ENCODE results near the gene UMODL1.
"Not testable (repeated sequence)": the region's sequence is repeated elsewhere in the genome, so short reads cannot be mapped to it uniquely, and the experiment has no call there.

The UMODL1 gene

DNA sequence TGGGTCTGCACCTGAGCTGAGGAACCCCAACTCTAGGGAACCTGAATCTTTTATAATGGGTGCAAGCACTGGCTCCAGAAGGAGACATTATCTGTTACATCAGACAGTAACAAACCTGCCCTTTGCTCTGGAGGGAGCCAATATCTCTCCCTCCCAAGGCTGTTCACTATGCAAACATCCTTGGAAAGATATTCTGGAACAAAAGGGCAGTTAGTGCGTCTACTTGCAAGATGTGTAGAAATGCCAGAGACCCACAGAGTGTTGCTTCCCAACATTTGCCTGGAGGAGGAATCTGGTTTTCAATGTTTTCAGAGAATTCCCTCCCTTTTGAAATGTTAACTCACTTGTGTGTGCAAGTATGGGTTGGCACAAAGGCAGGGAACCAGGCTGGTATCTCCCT is 31.9 kb downstream of the UMODL1 start:
- DNase-seq = no peak

DNA sequence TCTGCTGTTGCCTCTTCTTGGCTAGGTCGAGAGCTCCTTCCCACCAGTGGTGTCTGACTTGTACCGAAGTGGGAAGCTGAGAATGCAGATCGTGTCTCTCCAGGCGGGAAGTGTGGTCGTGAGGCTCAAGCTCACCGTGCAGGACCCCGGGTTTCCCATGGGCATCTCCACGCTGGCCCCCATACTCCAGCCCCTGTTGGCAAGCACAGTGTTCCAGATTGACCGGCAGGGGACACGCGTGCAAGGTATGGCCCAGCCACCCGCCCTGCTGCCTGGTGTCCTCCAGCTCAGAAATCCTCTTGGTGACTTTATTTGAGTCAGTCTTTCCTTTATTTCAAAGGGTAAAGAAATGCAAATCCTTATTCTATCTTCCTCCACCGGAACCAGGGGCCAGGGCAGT is 32.7 kb downstream of the UMODL1 start:
- no peak for DNase-seq

DNA sequence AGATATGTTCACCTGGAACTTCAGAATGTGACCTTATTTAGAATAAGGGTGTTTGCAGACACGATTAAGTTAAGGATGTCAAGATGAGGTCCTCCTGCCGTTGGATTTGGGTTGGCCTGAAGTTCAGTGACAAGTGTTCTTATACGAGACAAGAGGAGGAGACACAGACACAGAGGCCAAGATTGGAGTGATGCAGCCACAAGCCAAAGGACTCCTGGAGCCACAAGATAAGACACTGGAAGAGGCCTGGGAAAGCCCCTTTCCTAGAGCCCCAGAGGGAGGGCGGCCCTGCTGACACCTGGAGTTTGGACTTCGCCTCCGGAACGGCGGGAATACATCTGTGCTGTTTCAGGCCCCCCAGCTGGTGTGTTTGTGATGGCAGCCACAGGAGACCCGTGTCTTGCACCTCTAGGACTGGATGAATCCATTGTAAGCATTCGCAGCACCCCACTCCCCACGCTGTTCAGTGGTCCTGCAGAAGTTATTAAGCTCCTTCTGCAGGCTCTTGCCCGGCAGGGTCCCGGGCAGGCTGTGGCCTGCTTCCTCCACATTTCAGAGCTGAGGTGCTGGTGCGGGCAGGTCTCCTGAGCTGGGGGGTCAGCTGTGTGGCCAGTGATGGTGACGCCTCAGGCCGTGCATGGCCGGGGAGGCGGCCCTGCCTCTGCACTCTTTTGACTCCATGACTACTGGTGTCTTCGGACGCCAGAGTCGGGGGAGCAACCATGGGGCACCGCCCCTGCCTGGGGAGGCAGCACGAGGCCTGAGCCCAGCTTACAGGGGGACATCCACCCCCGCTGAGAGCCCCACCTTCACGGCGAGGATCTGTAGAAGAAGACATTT is 34.6 kb downstream of the UMODL1 start:
- no peak for DNase-seq

DNA sequence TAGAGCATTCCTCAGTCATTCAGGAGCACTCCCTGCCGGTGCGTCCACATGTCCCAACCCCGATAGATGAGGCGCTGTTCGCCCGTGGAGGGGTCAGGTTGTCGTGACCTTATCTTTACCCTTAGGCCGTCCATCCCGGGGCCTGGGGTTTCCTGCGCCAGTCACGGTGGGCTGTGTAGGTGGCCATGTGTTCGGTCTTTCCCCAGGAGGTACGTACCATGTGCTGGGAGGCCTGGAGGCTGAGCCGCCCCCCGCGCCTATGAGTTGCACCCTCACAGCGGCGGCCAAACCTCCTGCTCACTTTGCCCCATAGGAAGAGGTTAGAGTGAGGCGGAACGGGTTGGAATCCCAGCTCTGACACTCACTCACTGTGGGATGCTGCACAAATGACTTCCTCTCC is 35.3 kb downstream of the UMODL1 start:
- DNase-seq = no peak

DNA sequence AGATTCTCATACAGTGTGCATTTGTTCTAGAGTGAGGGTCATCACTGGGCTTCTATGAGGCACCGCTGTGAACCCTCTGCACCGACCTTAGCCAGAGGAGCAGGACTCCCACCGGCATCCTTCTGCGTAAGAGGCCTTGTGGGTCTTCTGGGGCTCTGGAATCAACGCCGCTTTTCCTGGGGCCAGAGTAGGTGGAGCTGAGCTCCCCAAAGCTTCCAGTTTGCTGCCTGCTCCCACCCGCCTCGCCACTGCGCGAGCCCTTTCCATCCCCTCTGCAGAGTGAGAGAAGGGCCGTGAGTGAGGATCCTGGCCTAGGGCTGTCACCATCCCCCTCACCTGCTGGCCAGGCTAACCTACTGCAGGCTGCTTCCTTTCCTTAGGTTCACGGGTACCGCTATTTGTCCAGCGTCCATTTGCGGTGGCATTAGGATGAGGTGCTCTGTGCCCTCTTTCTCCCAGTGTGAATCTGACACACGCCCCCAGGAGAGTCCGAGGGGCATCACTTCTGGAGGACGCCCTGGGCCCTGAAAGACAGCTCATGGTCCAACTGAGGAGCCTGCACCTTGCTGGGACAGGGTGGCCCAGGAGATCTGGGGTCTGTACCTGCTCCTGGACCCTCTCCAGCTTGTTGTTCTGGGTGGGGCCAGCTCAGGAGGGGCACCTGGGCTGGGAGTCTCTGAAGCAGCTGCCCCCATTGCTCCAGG is 36.2 kb downstream of the UMODL1 start:
- no peak for DNase-seq

DNA sequence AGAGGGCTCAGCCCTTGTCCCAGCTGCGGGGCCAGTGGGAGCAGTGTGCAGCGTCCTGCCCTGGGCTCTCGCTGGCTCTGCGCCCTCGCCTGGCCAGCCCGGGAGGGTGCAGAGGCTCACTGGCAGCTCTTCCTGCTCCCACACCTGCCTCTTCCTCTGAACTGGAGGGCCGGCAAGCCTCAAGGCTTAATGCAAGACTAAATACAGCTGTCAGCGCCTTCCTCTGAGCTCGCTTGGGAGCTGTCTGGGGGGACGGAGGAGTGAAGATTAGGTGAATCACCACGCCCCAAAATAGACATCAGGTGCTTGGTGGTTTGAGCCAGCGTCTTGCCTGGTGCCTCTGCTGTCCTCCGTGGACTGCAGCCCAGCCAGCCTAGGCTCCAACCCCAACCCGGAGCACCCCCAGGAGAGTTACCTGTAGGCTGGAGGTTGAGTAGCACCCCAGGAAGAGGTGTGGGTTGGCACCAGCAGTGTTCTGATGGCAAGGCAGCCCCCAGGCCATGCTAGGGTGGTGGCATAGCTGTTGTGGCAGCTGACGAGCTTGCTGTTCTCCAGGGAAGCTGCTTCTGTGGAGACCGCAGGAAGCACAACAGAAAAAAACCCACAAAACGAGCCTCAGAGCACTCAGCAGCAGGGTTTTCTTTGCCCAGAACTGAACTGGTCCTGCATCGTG is 36.9 kb downstream of the UMODL1 start:
- peak; percentile 59 for DNase-seq

DNA sequence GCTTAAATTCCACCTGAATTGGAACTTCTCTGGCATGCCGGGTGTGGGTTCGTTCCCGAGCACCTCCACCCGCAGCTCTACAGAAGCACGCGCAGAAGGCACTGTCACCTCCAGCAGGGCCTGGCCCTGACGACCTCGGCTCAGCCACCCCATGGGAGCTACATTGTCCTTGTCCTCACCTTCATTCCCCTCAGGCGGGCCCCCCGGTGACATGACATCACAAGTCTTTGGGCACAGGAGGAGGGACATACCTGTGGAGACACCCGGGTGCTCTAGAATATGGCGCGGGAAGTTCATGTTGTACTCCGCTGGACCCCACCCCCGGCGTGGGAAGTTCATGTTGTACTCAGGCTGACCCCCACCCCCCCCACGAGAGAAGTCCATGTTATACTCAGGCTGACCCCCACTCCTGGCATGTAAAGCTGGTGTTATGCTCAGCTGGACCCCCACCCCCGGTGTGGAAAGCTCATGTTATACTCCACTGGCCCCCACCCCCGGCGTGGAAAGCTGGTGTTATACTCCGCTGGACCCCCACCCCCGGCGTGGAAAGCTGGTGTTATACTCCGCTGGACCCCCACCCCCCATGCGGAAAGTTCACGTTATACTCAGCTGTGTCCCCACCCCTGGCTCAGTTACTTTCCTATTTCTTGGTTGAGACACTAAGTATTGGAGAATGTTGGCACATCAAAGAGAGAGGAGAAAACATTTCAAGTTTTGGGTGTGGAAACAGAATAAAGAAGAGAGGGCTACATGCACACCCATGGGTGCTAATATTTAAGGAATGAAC is 37.6 kb downstream of the UMODL1 start:
- no peak for DNase-seq

DNA sequence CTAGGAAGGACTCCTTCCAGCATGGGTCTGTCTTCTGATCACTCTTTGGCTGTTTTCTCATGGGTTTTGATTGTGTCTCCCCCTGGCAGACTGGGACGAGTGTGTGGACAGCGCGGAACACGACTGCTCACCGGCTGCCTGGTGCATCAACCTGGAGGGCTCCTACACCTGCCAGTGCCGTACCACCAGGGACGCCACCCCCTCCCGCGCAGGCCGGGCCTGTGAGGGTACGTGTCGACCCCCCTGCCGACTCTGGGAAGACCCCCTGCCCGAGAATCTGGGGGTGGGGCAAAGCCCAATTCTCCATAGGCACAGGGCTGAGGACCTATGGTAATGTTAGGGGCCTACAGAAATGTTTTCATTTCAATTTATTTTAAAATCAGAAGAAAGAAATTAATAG is 38.4 kb downstream of the UMODL1 start:
- no peak for DNase-seq

DNA sequence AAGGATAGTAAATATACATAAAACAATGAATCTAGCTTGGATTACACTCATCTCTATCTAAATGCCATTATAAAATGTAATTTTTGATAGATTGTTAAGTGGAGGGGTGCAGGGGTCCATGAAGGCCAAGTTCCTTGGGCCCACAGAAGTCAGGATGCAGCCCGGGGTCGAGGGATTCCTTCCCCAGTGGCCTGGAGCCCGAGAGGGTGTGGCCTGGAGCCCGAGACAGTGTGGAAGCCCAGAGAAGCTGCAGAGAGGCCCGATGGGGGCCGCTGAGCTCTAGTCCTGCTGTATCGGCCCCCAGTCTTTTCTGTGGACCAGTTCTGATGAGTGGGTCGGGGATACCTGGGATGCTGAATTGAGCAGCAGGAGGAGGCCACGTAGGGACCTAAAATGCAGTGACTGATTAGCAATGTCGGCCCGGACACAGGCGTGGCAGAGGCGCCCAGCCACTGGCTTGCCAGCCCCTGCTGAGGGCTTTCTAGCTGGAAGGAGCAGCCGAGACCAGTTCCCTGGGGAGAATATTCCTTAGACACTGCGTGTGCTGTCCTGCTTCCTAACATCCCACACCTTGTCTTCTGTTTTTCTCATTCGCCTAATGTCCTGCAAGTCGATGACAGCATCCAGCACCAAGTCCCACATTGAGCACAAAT is 38.9 kb downstream of the UMODL1 start:
- no peak for DNase-seq

DNA sequence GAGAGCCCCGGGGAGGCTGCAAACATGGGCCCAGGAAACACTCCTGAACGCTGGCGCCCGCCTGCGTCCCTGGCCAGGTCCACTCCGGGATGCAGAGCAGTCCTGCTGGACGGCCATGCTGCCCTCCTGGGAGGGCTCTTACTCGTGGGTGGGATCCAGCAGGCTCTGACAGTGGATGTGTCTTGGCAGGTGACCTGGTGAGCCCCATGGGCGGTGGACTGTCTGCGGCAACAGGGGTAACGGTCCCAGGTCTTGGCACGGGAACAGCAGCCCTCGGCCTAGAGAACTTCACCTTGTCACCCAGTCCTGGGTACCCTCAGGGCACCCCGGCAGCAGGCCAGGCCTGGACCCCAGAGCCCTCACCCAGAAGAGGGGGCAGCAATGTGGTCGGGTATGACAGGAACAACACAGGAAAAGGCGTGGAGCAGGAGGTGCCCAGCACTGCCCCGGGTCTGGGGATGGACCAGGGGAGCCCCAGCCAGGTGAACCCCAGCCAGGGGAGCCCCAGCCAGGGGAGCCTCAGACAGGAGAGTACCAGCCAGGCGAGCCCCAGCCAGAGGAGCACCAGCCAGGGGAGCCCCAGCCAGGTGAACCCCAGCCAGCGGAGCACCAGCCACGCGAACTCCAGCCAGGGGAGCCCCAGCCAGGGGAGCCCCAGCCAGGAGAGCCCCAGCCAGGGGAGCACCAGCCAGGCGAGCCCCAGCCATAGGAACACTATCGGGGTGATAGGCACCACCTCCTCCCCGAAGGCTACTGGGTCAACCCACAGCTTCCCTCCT is 39.8 kb downstream of the UMODL1 start:
- no peak for DNase-seq

DNA sequence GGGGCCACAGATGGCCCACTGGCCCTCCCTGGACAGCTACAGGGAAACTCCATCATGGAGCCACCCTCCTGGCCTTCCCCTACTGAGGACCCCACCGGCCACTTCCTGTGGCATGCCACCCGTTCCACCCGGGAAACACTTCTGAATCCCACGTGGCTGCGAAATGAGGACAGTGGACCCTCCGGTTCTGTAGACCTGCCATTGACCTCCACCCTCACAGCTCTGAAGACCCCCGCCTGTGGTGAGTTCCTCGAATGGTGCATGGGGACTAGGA is 40.3 kb downstream of the UMODL1 start:
- DNase-seq = no peak

DNA sequence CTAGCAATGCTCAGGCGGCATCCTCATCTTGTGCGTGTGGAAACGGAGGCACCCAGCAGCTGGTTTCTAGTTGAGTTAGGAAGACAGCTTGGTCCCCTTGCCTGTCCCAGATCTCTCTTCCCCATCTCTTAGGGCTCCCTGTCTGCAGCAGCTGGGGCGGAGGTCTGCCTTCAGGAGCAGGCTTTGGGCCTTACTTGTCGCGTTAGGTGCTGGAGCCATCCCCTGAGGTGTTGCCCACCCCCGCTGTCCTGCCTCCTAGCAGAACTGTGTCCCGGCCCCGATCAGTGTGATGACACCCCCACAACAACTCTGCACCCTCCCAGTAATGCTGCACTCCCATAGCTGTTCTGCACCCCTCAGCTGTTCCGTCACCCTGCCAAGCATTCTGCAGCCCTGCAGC is 40.7 kb downstream of the UMODL1 start:
- DNase-seq = no peak

DNA sequence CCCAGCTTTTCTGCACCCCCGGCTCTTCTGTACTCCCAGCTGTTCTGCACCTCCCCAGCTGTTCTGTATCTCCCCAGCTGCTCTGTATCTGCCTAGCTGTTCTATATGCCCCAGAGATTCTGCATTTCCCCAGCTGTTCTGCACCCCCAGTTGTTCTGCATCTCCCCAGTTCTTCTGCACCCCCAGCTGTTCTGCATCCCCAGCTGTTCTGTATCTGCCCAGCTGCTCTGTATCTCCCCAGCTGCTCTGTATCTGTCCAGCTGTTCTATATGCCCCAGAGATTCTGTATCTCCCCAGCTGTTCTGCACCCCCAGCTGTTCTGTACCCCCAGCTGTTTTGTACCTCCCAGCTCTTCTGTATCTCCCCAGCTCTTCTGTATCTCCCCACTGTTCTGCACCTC is 41.1 kb downstream of the UMODL1 start:
- no peak for DNase-seq

DNA sequence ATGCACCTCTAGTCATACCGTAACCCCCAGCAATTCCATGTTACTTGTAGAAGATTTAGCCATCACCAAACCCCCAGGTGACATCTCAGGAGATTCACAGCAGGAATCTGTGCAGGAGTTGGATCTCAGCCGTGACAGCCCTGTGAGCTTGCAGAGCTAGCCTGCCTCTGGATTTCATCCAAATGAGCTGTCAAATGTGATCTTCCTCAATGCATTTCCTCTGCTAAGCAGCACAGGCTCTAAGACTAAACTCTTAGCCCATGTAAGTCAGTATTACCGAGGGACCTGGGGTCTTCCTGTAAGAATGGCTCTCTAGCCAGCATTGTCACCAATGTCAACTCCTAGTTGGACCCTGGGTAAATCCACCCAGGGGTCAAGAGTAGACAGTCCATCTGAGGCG is 41.7 kb downstream of the UMODL1 start:
- DNase-seq = no peak

DNA sequence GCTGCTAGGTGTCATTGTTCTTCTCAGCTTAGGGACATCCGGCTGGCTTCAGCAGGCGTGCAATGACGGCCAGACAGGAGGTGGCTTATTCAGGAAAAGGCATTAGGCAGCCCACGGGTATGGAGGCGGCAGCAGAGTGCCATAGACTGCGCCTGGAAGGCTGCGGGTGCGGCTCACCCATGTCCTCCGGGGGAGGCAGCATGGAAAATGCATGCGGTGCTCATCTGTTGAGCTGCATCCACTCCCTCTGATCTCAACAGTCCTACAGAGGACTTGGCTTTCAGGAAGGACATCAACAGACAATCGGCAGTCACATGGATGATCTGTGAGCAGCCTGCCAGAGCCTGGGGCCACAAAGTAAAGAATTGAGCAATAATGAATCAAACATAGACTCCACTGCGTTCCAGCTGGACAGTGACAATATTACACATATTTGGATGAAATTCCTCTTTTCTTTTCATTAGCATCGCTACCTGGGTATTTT is 42.9 kb downstream of the UMODL1 start:
- DNase-seq = no peak

DNA sequence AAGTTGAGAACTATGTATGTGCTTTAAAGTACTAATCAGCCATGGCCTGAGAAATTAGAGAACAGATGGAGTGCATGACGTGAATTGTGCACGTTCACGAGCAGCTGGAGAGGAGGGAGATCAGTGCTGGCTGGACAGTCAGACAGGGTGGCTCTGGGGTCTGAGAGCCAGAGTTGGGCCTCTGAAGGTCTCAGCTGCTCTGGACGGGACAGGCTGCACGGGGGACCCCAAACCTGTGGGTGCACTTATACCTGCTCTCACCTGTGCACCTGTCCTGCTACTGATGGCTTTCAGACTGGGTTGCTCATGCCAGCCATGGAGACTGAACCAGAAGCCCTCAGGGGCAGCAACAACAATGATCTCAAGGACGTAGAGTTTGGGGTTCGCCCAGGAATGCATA is 43.5 kb downstream of the UMODL1 start:
- DNase-seq = no peak

DNA sequence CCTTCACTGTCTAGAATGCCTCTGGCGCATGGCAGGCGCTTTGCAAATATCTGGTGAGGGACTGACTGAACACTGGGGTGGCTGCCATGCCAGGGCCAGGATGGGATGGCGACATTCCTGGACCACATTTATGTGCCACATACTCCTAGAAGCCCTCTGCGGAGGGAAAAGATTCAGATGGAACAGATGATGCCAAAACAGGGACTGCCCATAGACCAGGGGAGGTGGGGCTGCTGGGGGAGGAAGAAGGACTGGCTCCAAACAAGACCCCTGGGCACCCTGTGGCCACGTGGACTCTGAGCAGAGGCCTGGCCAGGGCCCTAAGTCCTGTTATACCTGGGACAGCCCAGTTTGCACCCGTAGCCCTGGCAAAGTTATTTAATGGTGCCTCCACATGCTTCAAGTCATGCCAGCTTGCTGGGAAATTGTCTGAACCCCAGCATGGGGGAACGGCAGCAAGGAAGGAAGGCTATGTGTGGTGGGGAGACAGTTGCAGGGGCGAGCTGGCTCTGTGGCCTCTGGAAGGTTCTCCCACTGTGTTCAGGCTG is 44.1 kb downstream of the UMODL1 start:
- no peak for DNase-seq

DNA sequence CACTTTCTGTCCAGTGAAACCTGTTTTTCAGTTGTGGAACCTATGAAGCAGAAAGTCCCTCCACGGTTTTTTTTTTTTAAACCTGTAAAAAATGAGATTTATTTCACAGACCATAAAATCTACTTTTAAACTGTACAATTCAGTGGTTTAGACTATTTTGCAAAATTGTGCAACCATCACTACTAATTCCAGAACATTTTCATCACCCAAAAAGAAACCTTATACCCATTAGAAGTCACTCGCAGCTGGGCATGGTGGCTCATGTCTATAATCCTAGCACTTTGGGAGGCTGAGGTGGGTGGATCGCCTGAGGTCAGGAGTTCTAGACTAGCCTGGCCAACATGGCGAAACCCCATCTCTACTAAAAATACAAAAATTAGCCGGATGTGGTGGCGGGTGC is 45.4 kb downstream of the UMODL1 start:
- DNase-seq = not testable (repeated sequence)

DNA sequence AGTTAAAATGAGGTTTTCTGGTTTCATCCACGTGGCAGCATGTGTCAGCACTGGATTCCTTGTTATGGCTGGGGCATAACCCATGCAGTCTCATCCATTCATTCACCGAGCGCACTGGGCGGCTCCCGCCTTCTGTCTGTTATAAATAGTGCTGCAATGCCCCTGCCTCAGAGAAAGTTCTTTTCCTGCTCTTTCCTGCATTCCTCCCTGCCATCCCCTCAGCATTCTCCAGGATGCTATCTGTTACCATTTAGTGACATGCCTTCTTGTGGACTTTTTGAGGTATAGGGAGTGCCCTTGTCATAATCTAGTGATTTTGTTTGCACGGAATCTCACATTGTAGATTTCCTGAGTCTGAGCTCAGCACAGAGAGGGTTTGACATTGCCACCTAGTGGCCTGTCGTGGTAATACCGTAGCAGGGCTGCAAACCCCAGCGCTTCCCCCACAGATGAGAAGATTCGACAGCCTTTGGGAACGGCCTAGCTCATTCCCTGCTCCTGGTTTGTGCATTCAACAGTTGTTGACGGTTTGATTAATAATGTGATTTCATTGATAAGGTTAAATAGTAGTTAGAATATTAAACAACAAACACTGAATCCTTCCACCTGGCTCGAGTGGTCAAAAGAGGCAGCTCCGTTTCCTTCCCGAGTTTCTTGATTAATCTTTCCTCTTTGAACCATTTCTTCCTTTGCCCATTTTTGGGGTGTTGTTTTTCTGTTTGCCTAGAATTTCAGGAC is 46.3 kb downstream of the UMODL1 start:
- DNase-seq = peak; percentile 82

DNA sequence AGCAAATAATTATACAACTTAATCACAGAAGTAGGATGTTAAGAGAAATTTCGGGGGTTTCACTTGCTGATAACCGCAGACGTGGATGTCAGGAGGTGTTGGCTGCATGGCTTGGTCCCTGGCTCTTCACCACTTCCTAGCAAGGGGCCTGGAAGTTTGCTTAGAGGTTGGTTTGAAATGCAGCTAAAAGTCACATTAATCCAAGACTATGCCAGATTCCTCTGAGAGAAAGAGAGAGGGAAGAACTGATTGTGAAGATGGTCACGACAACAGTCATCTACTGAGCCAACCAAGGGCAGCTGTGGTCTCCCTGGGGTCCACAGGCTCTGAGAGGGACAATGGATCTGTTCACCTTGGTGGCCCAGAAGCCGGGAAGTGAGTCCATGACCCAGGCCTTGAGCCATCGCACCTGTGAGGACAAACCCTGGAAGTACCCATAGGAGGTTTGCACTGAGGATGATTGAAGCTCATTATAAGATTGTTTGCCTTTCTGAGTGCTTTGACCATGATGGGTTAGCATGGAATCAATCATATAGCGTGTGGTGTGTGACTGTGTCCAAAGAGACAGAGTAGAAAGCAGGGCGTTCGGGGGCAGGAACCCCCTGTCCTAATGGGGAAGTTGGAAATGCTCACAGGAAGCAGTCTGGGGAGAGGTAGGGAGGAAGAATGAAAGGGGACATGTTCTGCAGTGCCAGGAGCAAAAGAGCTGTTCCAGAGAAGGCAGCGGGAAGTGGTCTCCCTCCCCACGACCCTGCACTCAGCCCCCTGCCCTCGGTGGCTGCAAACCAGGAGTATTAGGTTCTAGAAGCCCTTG is 47.1 kb downstream of the UMODL1 start:
- peak; percentile 39 for DNase-seq

Data from NCI-H1092 treated with DMSO at 0.1 percent for 48 hours (cell line).